CD8-positive, alpha-beta memory T cell (primary cell): ENCODE data around the gene MFN2. TPM values are rescaled to one million over a fixed set of nuclear protein-coding genes. Genes with fewer than 3 reads are reported as not detected.
"Not testable (repeated sequence)": the region's sequence is repeated elsewhere in the genome, so short reads cannot be mapped to it uniquely, and the experiment has no call there.

Source experiments
- CTCF ChIA-PET: fragments of 350-600 bp; sonication (Branson Sonifier 250); formaldehyde crosslinking; loops from one replicate; lab custom pipeline; 2021; ENCODE audit warnings: antibody characterized with exemption; lab: Charles Lee
- POLR2A ChIA-PET: fragments of 350-600 bp; sonication (Branson Sonifier 250); formaldehyde crosslinking; loops from one replicate; lab custom pipeline; 2021; ENCODE audit warnings: antibody characterized with exemption; lab: Charles Lee
- DNase-seq, 5 donors: peaks; one replicate each; pipeline versions ENCODE4 v3.0.0 to v3.0.0-alpha.2; 2020 to 2022; ENCODE audit warnings: mixed read lengths in 1 of 5
- H3K27ac ChIP-seq: one replicate; pipeline ENCODE4 v1.7.0; 2013; ENCODE audit warnings: low read depth, mild to moderate bottlenecking, low read length, moderate library complexity
- H3K27me3 ChIP-seq: 2 replicates; pipeline ENCODE4 v1.7.0; 2013; ENCODE audit warnings: low read length, mild to moderate bottlenecking; ENCODE audit not compliant: insufficient read depth, poor library complexity, severe bottlenecking
- H3K36me3 ChIP-seq: 2 replicates; pipeline ENCODE4 v1.7.0; 2013; ENCODE audit warnings: mild to moderate bottlenecking, low read length, moderate library complexity; ENCODE audit not compliant: insufficient read depth
- H3K4me1 ChIP-seq: 2 replicates; pipeline ENCODE4 v1.7.0; 2013; ENCODE audit warnings: mild to moderate bottlenecking, low read length, moderate library complexity; ENCODE audit not compliant: insufficient read depth
- H3K4me3 ChIP-seq: 2 replicates; pipeline ENCODE4 v1.7.0; 2013; ENCODE audit warnings: mild to moderate bottlenecking, low read length
- H3K9me3 ChIP-seq: 2 replicates; pipeline ENCODE4 v1.7.0; 2013; ENCODE audit warnings: mild to moderate bottlenecking, low read length
- H3K27ac Mint-ChIP-seq, 8 donors: one replicate each; pipeline ENCODE4 v1.8.0; 2020 to 2021; ENCODE audit warnings: mixed read lengths in 8 of 8, mild to moderate bottlenecking in 6 of 8, inconsistent platforms in 3 of 8, moderate library complexity in 3 of 8
- H3K27me3 Mint-ChIP-seq, 2 donors: one replicate each; pipeline ENCODE4 v1.8.0; 2020 to 2021; ENCODE audit warnings: mixed read lengths in 2 of 2, mild to moderate bottlenecking in 1 of 2, moderate library complexity in 1 of 2
- H3K36me3 Mint-ChIP-seq, 3 donors: one replicate each; pipeline ENCODE4 v1.8.0; 2020 to 2021; ENCODE audit warnings: mixed read lengths in 3 of 3, inconsistent platforms in 1 of 3, mild to moderate bottlenecking in 1 of 3
- H3K4me1 Mint-ChIP-seq, 3 donors: one replicate each; pipeline ENCODE4 v1.8.0; 2020 to 2021; ENCODE audit warnings: mixed read lengths in 3 of 3, inconsistent platforms in 1 of 3, mild to moderate bottlenecking in 1 of 3
- H3K4me3 Mint-ChIP-seq, 7 donors: one replicate each; pipeline ENCODE4 v1.8.0; 2020 to 2021; ENCODE audit warnings: mixed read lengths in 7 of 7, mild to moderate bottlenecking in 6 of 7, moderate library complexity in 4 of 7, inconsistent platforms in 2 of 7
- H3K9me3 Mint-ChIP-seq, 5 donors: one replicate each; pipeline ENCODE4 v1.8.0; 2020 to 2022; ENCODE audit warnings: mixed read lengths in 5 of 5, mild to moderate bottlenecking in 3 of 5, moderate library complexity in 2 of 5, inconsistent platforms in 1 of 5
- polyA plus RNA-seq: library from polyadenylated mRNA; unstranded; fragments of 300-500 nt; fragmentation: Illumina TruSeq; gene quantifications from one replicate; pipeline ENCODE4 v1.2.3, GENCODE V29; 2021
- total RNA-seq, 2 experiments: library from RNA; stranded (reverse); gene quantifications; one replicate each; pipeline ENCODE4 v1.2.3, GENCODE V29; 2021

Gene MFN2
- total and polyA plus RNA-seq, 3 experiments from 2014 or later, result 40.9 to 97.2 (median 97.1) TPM

- H3K4me3 Mint-ChIP-seq, result no peak overlapping the region
- no peak overlapping the region for H3K27ac Mint-ChIP-seq
- no peak for DNase-seq
- no peak overlapping the region for H3K27ac ChIP-seq
- no peaks in the 10 kb centered on the region for H3K27me3 ChIP-seq
- peaks cover 7% of the 10 kb centered on the region for H3K4me1 ChIP-seq
- no peaks in the 10 kb centered on the region for H3K9me3 Mint-ChIP-seq
- H3K9me3 ChIP-seq, result no peaks in the 10 kb centered on the region
- H3K4me1 Mint-ChIP-seq, result peaks cover 0 to 8% (median 3%) of the 10 kb centered on the region in 3 donors
- H3K36me3 ChIP-seq, result no peaks in the 10 kb centered on the region
- ChIA-PET POLR2A (no interaction called here), CTCF (interaction anchor here (2.1 kb wide), 1 partner anchor 9 kb away, joined by 6 read pairs; no protein-coding TSS in a partner anchor)
- no peak overlapping the region for H3K4me3 ChIP-seq
- no peaks in the 10 kb centered on the region for H3K27me3 Mint-ChIP-seq
- H3K36me3 Mint-ChIP-seq, result no peaks in the 10 kb centered on the region
Measured at GRCh38 chr1:11938722-11939526, 41.3 kb upstream of the MFN2 start.

- CTCF ChIA-PET, result interaction anchor here (2.1 kb wide), 1 partner anchor 8 kb away, joined by 6 read pairs; no protein-coding TSS in a partner anchor
Measured at GRCh38 chr1:11939794-11940193, 40.5 kb upstream of the MFN2 start.

DNA sequence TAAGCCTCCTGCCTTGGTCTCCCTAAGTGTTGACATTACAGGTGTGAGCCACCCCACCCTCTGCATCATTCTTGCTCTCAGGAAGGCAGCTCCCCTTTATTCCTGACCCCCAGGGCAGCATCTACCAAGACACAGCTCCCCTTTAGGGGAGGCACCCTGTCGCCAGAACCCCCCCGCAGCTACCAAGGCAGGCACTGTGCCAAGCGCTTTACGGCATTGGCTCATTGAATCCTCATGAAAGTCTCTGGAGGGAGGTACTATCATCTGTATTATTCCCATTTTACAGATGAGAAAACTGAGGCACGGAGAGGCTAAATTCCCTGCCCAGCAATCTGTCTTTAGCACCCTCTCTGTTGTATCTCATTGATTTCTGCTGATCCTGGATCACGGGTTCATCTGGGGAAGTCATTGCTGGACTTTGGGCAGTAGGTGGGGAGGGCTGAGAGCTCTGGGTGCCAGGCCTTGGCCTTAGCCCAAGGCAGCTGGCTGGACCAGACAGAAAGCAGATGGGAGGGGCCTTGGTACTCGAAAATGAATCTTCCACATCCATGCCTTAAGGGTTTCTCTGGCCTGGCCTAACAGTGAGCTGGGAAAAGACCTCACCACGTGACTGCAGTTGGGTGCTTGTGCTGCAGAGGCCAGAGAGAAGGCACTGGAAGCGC is 39.9 kb upstream of the MFN2 start:
- no peaks in the 10 kb centered on the region for H3K9me3 ChIP-seq
- H3K36me3 ChIP-seq, result no peaks in the 10 kb centered on the region
- Mint-ChIP-seq H3K27me3 (no peaks in the 10 kb centered on the region), H3K27ac (no peak overlapping the region), H3K4me3 (no peak overlapping the region), H3K4me1 (no peaks in the 10 kb centered on the region), H3K36me3 (no peaks in the 10 kb centered on the region), H3K9me3 (no peaks in the 10 kb centered on the region)
- CTCF ChIA-PET, result no interaction called here
- no peak for DNase-seq
- H3K27me3 ChIP-seq, result no peaks in the 10 kb centered on the region
- no peak overlapping the region for H3K4me3 ChIP-seq
- POLR2A ChIA-PET, result no interaction called here
- no peaks in the 10 kb centered on the region for H3K4me1 ChIP-seq
- no peak overlapping the region for H3K27ac ChIP-seq

More at GRCh38 chr1:11939794-11940193, 40.5 kb upstream of the MFN2 start:
- DNase-seq, H3K27me3 Mint-ChIP-seq, H3K4me3 Mint-ChIP-seq, POLR2A ChIA-PET, H3K27ac ChIP-seq, H3K27ac Mint-ChIP-seq, H3K36me3 Mint-ChIP-seq, H3K9me3 Mint-ChIP-seq, H3K4me1 Mint-ChIP-seq, H3K9me3 ChIP-seq, H3K4me1 ChIP-seq, H3K36me3 ChIP-seq, H3K4me3 ChIP-seq, H3K27me3 ChIP-seq: not testable (repeated sequence)

GRCh38 chr1:11942280-11942679 is 38.0 kb upstream of the MFN2 start:
- ChIA-PET POLR2A (no interaction called here), CTCF (no interaction called here)
- Mint-ChIP-seq H3K27me3 (no peaks in the 10 kb centered on the region), H3K9me3 (no peaks in the 10 kb centered on the region), H3K36me3 (no peaks in the 10 kb centered on the region), H3K27ac (no peak overlapping the region), H3K4me1 (no peaks in the 10 kb centered on the region), H3K4me3 (no peak overlapping the region)
- Histone ChIP-seq H3K27me3 (no peaks in the 10 kb centered on the region), H3K27ac (no peak overlapping the region), H3K4me3 (no peak overlapping the region), H3K9me3 (no peaks in the 10 kb centered on the region), H3K4me1 (no peaks in the 10 kb centered on the region), H3K36me3 (no peaks in the 10 kb centered on the region)
- no peak for DNase-seq

GRCh38 chr1:11943619-11944018 is 36.6 kb upstream of the MFN2 start:
- POLR2A ChIA-PET, result interaction anchor here (0.6 kb wide), 1 partner anchor 44 kb away, joined by 8 read pairs; no protein-coding TSS in a partner anchor
- H3K4me1 Mint-ChIP-seq, result no peaks in the 10 kb centered on the region
- no peak overlapping the region for H3K27ac Mint-ChIP-seq
- Histone ChIP-seq H3K4me3 (no peak overlapping the region), H3K9me3 (no peaks in the 10 kb centered on the region), H3K4me1 (no peaks in the 10 kb centered on the region), H3K27ac (no peak overlapping the region), H3K36me3 (no peaks in the 10 kb centered on the region), H3K27me3 (no peaks in the 10 kb centered on the region)
- DNase-seq, result no peak
- peaks cover 0 to 2% of the 10 kb centered on the region in 2 donors for H3K27me3 Mint-ChIP-seq
- no peaks in the 10 kb centered on the region for H3K9me3 Mint-ChIP-seq
- no peaks in the 10 kb centered on the region for H3K36me3 Mint-ChIP-seq
- CTCF ChIA-PET, result no interaction called here
- no peak overlapping the region for H3K4me3 Mint-ChIP-seq

DNA sequence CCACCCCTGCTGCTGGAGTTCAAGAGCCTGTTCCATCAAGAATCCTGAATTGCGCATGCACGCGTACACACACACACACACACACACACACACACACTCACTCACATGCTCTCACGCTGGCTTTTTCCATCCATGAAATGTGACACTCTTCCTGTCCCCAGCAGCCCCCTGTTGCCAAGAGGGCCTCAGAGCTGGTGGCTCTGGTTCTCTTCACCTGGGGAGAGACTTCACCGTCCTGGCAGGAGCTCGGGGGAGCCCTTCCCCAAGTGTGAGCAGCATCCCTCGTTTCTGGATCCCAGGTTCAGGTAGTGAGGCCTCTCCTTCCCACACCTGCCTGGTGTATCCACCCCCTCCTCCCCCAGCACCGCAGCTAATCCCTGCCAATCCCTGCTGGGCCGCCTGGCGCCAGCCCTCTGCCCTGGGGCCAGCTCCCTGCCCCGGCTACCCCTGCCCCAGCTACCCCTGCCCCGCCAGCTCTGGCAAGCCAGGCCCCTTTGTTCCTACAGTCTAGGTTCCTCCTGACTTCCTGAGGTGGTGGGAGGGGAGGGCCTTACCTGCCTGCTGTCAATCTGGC is 35.8 kb upstream of the MFN2 start:
- CTCF ChIA-PET, result no interaction called here
- Histone ChIP-seq H3K36me3 (no peaks in the 10 kb centered on the region), H3K4me1 (no peaks in the 10 kb centered on the region), H3K27ac (no peak overlapping the region), H3K9me3 (no peaks in the 10 kb centered on the region), H3K27me3 (no peaks in the 10 kb centered on the region), H3K4me3 (no peak overlapping the region)
- Mint-ChIP-seq H3K9me3 (no peaks in the 10 kb centered on the region), H3K27ac (no peak overlapping the region), H3K4me3 (no peak overlapping the region), H3K27me3 (peaks cover 0 to 2% of the 10 kb centered on the region in 2 donors), H3K4me1 (no peaks in the 10 kb centered on the region), H3K36me3 (no peaks in the 10 kb centered on the region)
- POLR2A ChIA-PET, result interaction anchor here (0.6 kb wide), 1 partner anchor 43 kb away, joined by 8 read pairs; no protein-coding TSS in a partner anchor
- no peak for DNase-seq

DNA sequence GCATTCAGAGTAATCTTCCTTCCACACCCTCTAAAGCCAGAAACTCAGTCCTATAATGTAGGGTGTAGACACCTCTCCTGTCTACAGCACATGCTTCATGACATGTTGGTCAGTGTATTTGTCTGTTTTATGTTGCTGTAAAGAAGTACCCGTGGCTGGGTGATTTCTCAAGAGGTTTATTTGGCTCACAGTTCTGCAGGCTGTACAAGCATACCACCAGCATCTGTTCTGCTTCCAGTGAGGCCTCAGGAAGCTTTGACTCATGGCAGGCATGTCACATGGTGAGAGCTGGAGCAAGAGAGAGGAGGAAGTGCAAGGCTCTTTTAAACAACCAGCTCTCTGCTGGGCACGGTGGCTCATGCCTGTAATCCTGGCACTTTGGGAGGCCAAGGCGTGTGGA is 33.6 kb upstream of the MFN2 start:
- Mint-ChIP-seq H3K27ac (peak overlapping the region in 1 of 8 donors; percentile 50), H3K9me3 (no peaks in the 10 kb centered on the region), H3K4me3 (no peak overlapping the region), H3K4me1 (no peaks in the 10 kb centered on the region), H3K36me3 (no peaks in the 10 kb centered on the region), H3K27me3 (peaks cover 0 to 4% of the 10 kb centered on the region in 2 donors)
- H3K36me3 ChIP-seq, result no peaks in the 10 kb centered on the region
- H3K27ac ChIP-seq, result no peak overlapping the region
- ChIA-PET CTCF (no interaction called here), POLR2A (no interaction called here)
- no peaks in the 10 kb centered on the region for H3K9me3 ChIP-seq
- no peak overlapping the region for H3K4me3 ChIP-seq
- H3K27me3 ChIP-seq, result no peaks in the 10 kb centered on the region
- no peaks in the 10 kb centered on the region for H3K4me1 ChIP-seq
- no peak for DNase-seq
